Neural cell (in vitro differentiated cells): Measurements from ENCODE around the gene DAGLA.

Experiments
- POLR2AphosphoS5 ChIP-seq: IDR thresholded peaks from 2 replicates; pipeline ENCODE4 v1.6.1; 2012
- RAD21 ChIP-seq: fragments of 450-650 bp; conservative IDR thresholded peaks from 2 replicates; pipeline ENCODE4 v1.6.1; 2014; ENCODE audit warnings: antibody characterized with exemption, mild to moderate bottlenecking, moderate library complexity
- TAF1 ChIP-seq: IDR thresholded peaks from 2 replicates; pipeline ENCODE4 v1.6.1; 2012; ENCODE audit warnings: low read depth
- TF ChIP-seq, protein P1 (sequence below): fragments of 450-650 bp; IDR thresholded peaks from 2 replicates; pipeline ENCODE4 v1.5.1; 2014; ENCODE audit warnings: antibody characterized with exemption, mild to moderate bottlenecking, moderate library complexity; ENCODE audit not compliant: poor library complexity, severe bottlenecking

GRCh38 chr11:61732705-61733104 is 52.5 kb downstream of the DAGLA start:
- TF ChIP-seq, protein P1, sequence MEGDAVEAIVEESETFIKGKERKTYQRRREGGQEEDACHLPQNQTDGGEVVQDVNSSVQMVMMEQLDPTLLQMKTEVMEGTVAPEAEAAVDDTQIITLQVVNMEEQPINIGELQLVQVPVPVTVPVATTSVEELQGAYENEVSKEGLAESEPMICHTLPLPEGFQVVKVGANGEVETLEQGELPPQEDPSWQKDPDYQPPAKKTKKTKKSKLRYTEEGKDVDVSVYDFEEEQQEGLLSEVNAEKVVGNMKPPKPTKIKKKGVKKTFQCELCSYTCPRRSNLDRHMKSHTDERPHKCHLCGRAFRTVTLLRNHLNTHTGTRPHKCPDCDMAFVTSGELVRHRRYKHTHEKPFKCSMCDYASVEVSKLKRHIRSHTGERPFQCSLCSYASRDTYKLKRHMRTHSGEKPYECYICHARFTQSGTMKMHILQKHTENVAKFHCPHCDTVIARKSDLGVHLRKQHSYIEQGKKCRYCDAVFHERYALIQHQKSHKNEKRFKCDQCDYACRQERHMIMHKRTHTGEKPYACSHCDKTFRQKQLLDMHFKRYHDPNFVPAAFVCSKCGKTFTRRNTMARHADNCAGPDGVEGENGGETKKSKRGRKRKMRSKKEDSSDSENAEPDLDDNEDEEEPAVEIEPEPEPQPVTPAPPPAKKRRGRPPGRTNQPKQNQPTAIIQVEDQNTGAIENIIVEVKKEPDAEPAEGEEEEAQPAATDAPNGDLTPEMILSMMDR = no peak
- TF ChIP-seq TAF1 = no peak
- no peak for TF ChIP-seq POLR2AphosphoS5
- no peak for TF ChIP-seq RAD21
